HepG2 (cell line): ENCODE data around the gene ADAM15. TPM values are rescaled to one million over a fixed set of nuclear protein-coding genes. Genes with fewer than 3 reads are reported as not detected.
A peak's percentile ranks its signal among the peaks of the same experiment; 100 is the strongest.

Experiments
- HCFC1 ChIP-seq: fragments of 150-350 bp; IDR thresholded peaks from 2 replicates; pipeline ENCODE4 v1.6.1; 2014; ENCODE audit warnings: low read depth, low read length
- HNRNPLL ChIP-seq: fragments of 200-400 bp; formaldehyde crosslinking; IDR thresholded peaks from 2 replicates; pipeline ENCODE4 v1.6.1; 2017; ENCODE audit warnings: mild to moderate bottlenecking, low read depth, low read length; ENCODE audit not compliant: poor library complexity, severe bottlenecking
- ISL2 ChIP-seq: sonication (generic); formaldehyde crosslinking; IDR thresholded peaks from 2 replicates; pipeline ENCODE4 v1.5.0; 2020; ENCODE audit warnings: missing genetic modification reagents
- KDM4B ChIP-seq: sonication (generic); formaldehyde crosslinking; IDR thresholded peaks from 2 replicates; pipeline ENCODE4 v1.4.0; 2020; ENCODE audit warnings: missing genetic modification reagents
- MAZ ChIP-seq, 2 experiments: sonication (generic) in 1 of 2; formaldehyde crosslinking in 1 of 2; IDR thresholded peaks; 2 replicates each; pipeline versions ENCODE4 v1.5.0 to v1.6.1; 2012 to 2020; ENCODE audit warnings: low read depth in 2 of 2, mild to moderate bottlenecking in 2 of 2, borderline replicate concordance in 1 of 2, improper control_type of control experiment in 1 of 2, low read length in 1 of 2, missing genetic modification reagents in 1 of 2, moderate library complexity in 1 of 2
- MEF2D ChIP-seq: sonication (generic); formaldehyde crosslinking; IDR thresholded peaks from 2 replicates; pipeline ENCODE4 v1.5.1; 2020; ENCODE audit warnings: mild to moderate bottlenecking, missing genetic modification reagents
- MIER2 ChIP-seq: IDR thresholded peaks from 2 replicates; pipeline ENCODE4 v1.6.1; 2016; ENCODE audit warnings: missing biosample characterization, missing genetic modification reagents
- MYC ChIP-seq: sonication (generic); formaldehyde crosslinking; IDR thresholded peaks from 2 replicates; pipeline ENCODE4 v1.9.0; 2021; ENCODE audit warnings: missing genetic modification reagents, borderline replicate concordance
- NR2F1 ChIP-seq, 2 experiments: fragments of 450-650 bp in 1 of 2; formaldehyde crosslinking in 1 of 2; IDR thresholded peaks; 2 replicates each; pipeline versions ENCODE4 v1.5.0 to v1.6.1; 2016 to 2020; ENCODE audit warnings: mild to moderate bottlenecking in 1 of 2, missing compliant biosample characterization in 1 of 2, missing genetic modification reagents in 1 of 2, moderate library complexity in 1 of 2
- ONECUT2 ChIP-seq: sonication (generic); formaldehyde crosslinking; IDR thresholded peaks from 2 replicates; pipeline ENCODE4 v1.4.0; 2020; ENCODE audit warnings: missing genetic modification reagents
- RARA ChIP-seq: IDR thresholded peaks from 2 replicates; pipeline ENCODE4 v1.6.1; 2016; ENCODE audit warnings: missing genetic modification reagents, missing compliant biosample characterization
- SALL1 ChIP-seq: sonication (generic); formaldehyde crosslinking; IDR thresholded peaks from 2 replicates; pipeline ENCODE4 v1.8.0; 2022; ENCODE audit warnings: mild to moderate bottlenecking, missing genetic modification reagents
- SMARCC2 ChIP-seq: fragments of 450-650 bp; IDR thresholded peaks from 2 replicates; pipeline ENCODE4 v1.6.1; 2017; ENCODE audit warnings: antibody characterized with exemption, mild to moderate bottlenecking
- ZNF431 ChIP-seq: sonication (generic); formaldehyde crosslinking; IDR thresholded peaks from 2 replicates; pipeline ENCODE4 v1.9.0; 2022; ENCODE audit warnings: missing genetic modification reagents, low read depth, mild to moderate bottlenecking, borderline replicate concordance
- ZNF562 ChIP-seq: sonication (generic); formaldehyde crosslinking; IDR thresholded peaks from 2 replicates; pipeline ENCODE4 v1.8.0; 2022; ENCODE audit warnings: missing genetic modification reagents, borderline replicate concordance
- ZSCAN29 ChIP-seq: sonication (generic); formaldehyde crosslinking; conservative IDR thresholded peaks from 2 replicates; pipeline ENCODE4 v1.4.0; 2020; ENCODE audit warnings: mild to moderate bottlenecking, missing genetic modification reagents
- polyA plus RNA-seq, 8 experiments: library from polyadenylated mRNA; depleted of rRNA in 3 of 8; stranded (reverse) in 7 of 8; unstranded in 1 of 8; fragments of >200 nt; fragmentation: Illumina TruSeq in 4 of 8; extraction: Trizol in 4 of 8; gene quantifications; 2 replicates each; pipeline versions ENCODE4 v1.2.1 to v1.2.3, GENCODE V29; 2011 to 2016; ENCODE audit warnings: low read depth in 4 of 8, missing spikeins in 1 of 8, mixed read lengths in 1 of 8; ENCODE audit not compliant: insufficient read depth in 1 of 8
- total RNA-seq, 5 experiments: library from RNA; depleted of rRNA; stranded (reverse); fragments of >200 nt; fragmentation: Illumina TruSeq; extraction: Trizol; gene quantifications; 2 replicates each; pipeline ENCODE4 v1.2.3, GENCODE V29; 2016; ENCODE audit warnings: low read depth in 1 of 5
- TF ChIP-seq, protein P1 (sequence below): sonication (generic); formaldehyde crosslinking; IDR thresholded peaks from 2 replicates; pipeline ENCODE4 v1.4.0; 2020; ENCODE audit warnings: missing genetic modification reagents
- TF ChIP-seq, protein P2 (sequence below): IDR thresholded peaks from 2 replicates; pipeline ENCODE4 v1.6.1; 2016
- TF ChIP-seq, protein P3 (sequence below): sonication (generic); formaldehyde crosslinking; IDR thresholded peaks from 2 replicates; pipeline ENCODE4 v1.8.1; 2023; ENCODE audit warnings: missing genetic modification reagents, mild to moderate bottlenecking, borderline replicate concordance
- TF ChIP-seq, protein P4 (sequence below): sonication (generic); formaldehyde crosslinking; IDR thresholded peaks from 2 replicates; pipeline ENCODE4 v1.4.0; 2020; ENCODE audit warnings: missing genetic modification reagents
- TF ChIP-seq, protein P5 (sequence below): sonication (generic); formaldehyde crosslinking; IDR thresholded peaks from 2 replicates; pipeline ENCODE4 v1.8.1; 2023; ENCODE audit warnings: mild to moderate bottlenecking, missing genetic modification reagents
- TF ChIP-seq, protein P6 (sequence below): fragments of 450-650 bp; IDR thresholded peaks from 2 replicates; pipeline ENCODE4 v1.6.1; 2017

ADAM15 gene
- total and polyA plus RNA-seq, 2 of the 13 experiments (the other 11 are each of a cell fraction or from before 2014, with no cell fraction given), result 17.9 to 25.6 TPM

DNA sequence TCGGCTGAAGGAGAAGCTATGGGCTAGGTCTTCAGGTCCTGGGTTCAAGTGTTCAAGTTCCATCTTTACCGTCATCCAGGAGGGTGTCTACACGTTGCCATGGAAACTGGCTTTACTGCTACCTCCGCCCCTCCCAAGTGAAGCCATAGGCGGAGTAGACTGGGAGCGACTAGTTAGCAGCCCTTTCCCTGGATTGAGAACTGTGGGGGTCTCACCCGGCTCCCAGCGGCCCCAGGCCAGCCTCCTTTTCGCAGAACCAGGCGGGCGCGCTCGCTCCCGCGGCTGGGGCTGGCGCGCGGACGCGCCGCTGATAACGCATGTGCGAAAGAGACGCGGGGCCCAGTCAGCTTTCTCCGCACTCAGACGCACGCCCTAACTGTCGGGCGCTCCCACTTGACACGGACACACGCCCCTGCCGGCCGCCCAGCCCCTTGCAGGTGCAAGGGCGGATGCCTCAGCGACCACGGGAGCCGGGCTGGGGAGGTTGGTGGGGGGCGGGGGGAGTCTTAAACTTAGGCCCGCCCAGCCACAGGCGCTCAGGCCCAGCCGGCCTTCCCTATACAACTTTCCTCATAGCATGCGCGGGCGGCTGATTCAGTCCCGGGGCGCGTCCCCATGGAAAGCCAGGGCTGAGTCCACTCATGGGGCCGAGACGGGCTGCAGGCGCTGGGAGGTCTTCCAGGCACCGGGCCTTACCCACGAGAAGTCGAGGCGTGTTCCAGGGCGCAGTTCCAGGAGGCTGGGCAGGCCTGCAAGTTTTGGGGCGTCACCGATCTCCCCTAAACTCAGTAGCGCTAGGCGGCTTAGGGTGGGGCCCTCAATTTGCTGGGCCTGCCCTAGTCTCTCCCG is 19.8 kb downstream of the ADAM15 start (continued):
- no peak for TF ChIP-seq ZSCAN29 (CRISPR knock-in tag)
- no peak for TF ChIP-seq ONECUT2 (CRISPR knock-in tag)
- TF ChIP-seq ZNF562 (CRISPR knock-in tag), result no peak
- TF ChIP-seq, protein P1, sequence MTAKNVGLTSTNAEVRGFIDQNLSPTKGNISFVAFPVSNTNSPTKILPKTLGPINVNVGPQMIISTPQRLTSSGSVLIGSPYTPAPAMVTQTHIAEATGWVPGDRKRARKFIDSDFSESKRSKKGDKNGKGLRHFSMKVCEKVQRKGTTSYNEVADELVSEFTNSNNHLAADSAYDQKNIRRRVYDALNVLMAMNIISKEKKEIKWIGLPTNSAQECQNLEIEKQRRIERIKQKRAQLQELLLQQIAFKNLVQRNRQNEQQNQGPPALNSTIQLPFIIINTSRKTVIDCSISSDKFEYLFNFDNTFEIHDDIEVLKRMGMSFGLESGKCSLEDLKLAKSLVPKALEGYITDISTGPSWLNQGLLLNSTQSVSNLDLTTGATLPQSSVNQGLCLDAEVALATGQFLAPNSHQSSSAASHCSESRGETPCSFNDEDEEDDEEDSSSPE (CRISPR knock-in tag), result peak; percentile 46; the same call in 1 of the 2 replicates
- peak; percentile 45; the same call in 1 of the 2 replicates for TF ChIP-seq MYC (CRISPR knock-in tag)
- TF ChIP-seq SMARCC2, result no peak
- TF ChIP-seq, protein P2, sequence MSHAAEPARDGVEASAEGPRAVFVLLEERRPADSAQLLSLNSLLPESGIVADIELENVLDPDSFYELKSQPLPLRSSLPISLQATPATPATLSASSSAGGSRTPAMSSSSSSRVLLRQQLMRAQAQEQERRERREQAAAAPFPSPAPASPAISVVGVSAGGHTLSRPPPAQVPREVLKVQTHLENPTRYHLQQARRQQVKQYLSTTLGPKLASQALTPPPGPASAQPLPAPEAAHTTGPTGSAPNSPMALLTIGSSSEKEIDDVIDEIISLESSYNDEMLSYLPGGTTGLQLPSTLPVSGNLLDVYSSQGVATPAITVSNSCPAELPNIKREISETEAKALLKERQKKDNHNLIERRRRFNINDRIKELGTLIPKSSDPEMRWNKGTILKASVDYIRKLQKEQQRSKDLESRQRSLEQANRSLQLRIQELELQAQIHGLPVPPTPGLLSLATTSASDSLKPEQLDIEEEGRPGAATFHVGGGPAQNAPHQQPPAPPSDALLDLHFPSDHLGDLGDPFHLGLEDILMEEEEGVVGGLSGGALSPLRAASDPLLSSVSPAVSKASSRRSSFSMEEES (CRISPR knock-in tag), result no peak
- peak; percentile 98 for TF ChIP-seq HNRNPLL
- no peak for TF ChIP-seq MAZ (IDR thresholded peaks at IDR 0.05; ENCODE audit: borderline replicate concordance, low read depth, low read length)
- TF ChIP-seq MAZ (CRISPR knock-in tag; IDR thresholded peaks at IDR 0.05; ENCODE audit: low read depth), result peak; percentile 67; the same call in 1 of the 2 replicates
- TF ChIP-seq ISL2 (CRISPR knock-in tag), result 0 out of 2 replicates have a peak, but pooled peaks have one; percentile 22
- no peak for TF ChIP-seq ZNF431 (CRISPR knock-in tag)
- no peak for TF ChIP-seq NR2F1 (CRISPR knock-in tag; IDR thresholded peaks at IDR 0.05)
- TF ChIP-seq MIER2 (CRISPR knock-in tag), result no peak
- TF ChIP-seq, protein P3, sequence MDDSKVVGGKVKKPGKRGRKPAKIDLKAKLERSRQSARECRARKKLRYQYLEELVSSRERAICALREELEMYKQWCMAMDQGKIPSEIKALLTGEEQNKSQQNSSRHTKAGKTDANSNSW, result no peak
- TF ChIP-seq RARA, result no peak
- TF ChIP-seq, protein P4, sequence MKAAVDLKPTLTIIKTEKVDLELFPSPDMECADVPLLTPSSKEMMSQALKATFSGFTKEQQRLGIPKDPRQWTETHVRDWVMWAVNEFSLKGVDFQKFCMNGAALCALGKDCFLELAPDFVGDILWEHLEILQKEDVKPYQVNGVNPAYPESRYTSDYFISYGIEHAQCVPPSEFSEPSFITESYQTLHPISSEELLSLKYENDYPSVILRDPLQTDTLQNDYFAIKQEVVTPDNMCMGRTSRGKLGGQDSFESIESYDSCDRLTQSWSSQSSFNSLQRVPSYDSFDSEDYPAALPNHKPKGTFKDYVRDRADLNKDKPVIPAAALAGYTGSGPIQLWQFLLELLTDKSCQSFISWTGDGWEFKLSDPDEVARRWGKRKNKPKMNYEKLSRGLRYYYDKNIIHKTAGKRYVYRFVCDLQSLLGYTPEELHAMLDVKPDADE (CRISPR knock-in tag), result no peak
- TF ChIP-seq, protein P5, sequence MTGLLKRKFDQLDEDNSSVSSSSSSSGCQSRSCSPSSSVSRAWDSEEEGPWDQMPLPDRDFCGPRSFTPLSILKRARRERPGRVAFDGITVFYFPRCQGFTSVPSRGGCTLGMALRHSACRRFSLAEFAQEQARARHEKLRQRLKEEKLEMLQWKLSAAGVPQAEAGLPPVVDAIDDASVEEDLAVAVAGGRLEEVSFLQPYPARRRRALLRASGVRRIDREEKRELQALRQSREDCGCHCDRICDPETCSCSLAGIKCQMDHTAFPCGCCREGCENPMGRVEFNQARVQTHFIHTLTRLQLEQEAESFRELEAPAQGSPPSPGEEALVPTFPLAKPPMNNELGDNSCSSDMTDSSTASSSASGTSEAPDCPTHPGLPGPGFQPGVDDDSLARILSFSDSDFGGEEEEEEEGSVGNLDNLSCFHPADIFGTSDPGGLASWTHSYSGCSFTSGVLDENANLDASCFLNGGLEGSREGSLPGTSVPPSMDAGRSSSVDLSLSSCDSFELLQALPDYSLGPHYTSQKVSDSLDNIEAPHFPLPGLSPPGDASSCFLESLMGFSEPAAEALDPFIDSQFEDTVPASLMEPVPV (CRISPR knock-in tag), result no peak
- peak; percentile 38 for TF ChIP-seq SALL1 (CRISPR knock-in tag)
- TF ChIP-seq, protein P6, sequence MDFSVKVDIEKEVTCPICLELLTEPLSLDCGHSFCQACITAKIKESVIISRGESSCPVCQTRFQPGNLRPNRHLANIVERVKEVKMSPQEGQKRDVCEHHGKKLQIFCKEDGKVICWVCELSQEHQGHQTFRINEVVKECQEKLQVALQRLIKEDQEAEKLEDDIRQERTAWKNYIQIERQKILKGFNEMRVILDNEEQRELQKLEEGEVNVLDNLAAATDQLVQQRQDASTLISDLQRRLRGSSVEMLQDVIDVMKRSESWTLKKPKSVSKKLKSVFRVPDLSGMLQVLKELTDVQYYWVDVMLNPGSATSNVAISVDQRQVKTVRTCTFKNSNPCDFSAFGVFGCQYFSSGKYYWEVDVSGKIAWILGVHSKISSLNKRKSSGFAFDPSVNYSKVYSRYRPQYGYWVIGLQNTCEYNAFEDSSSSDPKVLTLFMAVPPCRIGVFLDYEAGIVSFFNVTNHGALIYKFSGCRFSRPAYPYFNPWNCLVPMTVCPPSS, result no peak
- no peak for TF ChIP-seq HCFC1
- no peak for TF ChIP-seq KDM4B (CRISPR knock-in tag)
- TF ChIP-seq MEF2D (CRISPR knock-in tag), result 0 out of 2 replicates have a peak, but pooled peaks have one; percentile 37
